ENCODE results near the gene CCR4. TPM values are rescaled to one million over a fixed set of nuclear protein-coding genes. Genes with fewer than 3 reads are reported as not detected.
A peak's percentile ranks its signal among the peaks of the same experiment; 100 is the strongest.

The CCR4 gene
- total RNA-seq, 2 experiments from 2014 or later, result 76.2 to 80.1 TPM

DNA sequence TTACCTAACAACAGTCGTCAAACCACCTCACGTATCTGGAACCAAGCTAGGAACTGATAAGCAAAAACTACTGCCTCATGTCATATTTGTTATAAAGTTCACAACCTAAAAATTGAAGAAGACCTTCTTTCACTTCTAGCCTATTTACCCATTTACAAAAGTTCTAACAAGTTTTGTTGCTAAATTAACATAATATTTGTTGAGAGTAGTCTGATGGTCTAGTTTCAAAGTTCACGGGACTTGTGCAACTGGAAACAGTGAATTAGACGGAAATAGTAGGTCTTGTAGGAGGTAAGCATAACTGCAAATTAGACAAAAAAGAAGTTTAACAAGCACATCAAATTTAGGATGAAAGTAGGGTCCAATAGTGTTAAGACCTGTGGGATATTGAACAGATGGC lies 51.9 kb downstream of the CCR4 start:
- no peak overlapping the region for H3K27ac ChIP-seq (ENCODE audit: low read depth in 1 of 2, low read length in 2 of 2)
- POLR2A ChIA-PET, result no interaction called here
- intact Hi-C loops (cut with DNase I, micrococcal nuclease), result no loop called here
- peaks cover 4% of the 10 kb centered on the region for H3K36me3 ChIP-seq (ENCODE audit: insufficient read depth, low read length)
- CTCF ChIA-PET, result no interaction called here
- DNase-seq (no peak), ATAC-seq (ENCODE audit: poor library complexity) (no peak)
- Mint-ChIP-seq H3K4me3 (no peak overlapping the region), H3K27ac (peak overlapping the region; percentile 31), H3K4me1 (ENCODE audit: low read depth) (peaks cover 60% of the 10 kb centered on the region), H3K36me3 (ENCODE audit: low read depth) (peaks cover 21% of the 10 kb centered on the region), H3K27me3 (no peaks in the 10 kb centered on the region), H3K9me3 (peaks cover 1% of the 10 kb centered on the region)
- no peaks in the 10 kb centered on the region for H3K27me3 ChIP-seq (ENCODE audit: control insufficient read depth in 1 of 2, insufficient read depth in 2 of 2, low read length in 2 of 2)
- H3K9me3 ChIP-seq (ENCODE audit: control insufficient read depth in 1 of 2, insufficient read depth in 1 of 2, low read length in 2 of 2), result no peaks in the 10 kb centered on the region
- no peak overlapping the region for H3K4me3 ChIP-seq (ENCODE audit: low read length)
- TF ChIP-seq, protein P1, sequence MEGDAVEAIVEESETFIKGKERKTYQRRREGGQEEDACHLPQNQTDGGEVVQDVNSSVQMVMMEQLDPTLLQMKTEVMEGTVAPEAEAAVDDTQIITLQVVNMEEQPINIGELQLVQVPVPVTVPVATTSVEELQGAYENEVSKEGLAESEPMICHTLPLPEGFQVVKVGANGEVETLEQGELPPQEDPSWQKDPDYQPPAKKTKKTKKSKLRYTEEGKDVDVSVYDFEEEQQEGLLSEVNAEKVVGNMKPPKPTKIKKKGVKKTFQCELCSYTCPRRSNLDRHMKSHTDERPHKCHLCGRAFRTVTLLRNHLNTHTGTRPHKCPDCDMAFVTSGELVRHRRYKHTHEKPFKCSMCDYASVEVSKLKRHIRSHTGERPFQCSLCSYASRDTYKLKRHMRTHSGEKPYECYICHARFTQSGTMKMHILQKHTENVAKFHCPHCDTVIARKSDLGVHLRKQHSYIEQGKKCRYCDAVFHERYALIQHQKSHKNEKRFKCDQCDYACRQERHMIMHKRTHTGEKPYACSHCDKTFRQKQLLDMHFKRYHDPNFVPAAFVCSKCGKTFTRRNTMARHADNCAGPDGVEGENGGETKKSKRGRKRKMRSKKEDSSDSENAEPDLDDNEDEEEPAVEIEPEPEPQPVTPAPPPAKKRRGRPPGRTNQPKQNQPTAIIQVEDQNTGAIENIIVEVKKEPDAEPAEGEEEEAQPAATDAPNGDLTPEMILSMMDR (IDR thresholded peaks at IDR 0.05), result no peak
- H3K4me1 ChIP-seq (ENCODE audit: insufficient read depth, low read length), result peaks cover 65% of the 10 kb centered on the region

DNA sequence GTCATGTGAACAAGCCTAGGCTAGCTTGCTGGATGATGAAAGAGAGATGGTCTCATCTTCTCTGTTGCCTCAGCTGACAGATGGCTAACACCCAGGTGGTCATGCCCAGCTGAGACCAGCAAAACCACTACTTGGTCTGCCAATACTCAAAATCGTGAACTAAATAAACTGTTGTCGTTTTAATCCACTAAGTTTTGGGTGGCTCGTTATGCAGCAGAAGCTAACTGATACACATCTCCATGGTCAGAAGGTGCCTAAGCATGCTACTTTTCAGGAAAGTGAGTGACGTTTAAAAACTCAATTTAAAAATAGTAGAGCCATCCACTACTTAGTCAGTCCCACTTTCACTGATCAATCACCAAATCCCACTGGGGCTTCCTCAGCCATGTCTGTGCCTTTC lies 52.8 kb downstream of the CCR4 start:
- Mint-ChIP-seq H3K36me3 (ENCODE audit: low read depth) (peaks cover 17% of the 10 kb centered on the region), H3K9me3 (peaks cover 2% of the 10 kb centered on the region), H3K27ac (no peak overlapping the region), H3K4me1 (ENCODE audit: low read depth) (peaks cover 55% of the 10 kb centered on the region), H3K27me3 (no peaks in the 10 kb centered on the region), H3K4me3 (no peak overlapping the region)
- intact Hi-C loops (cut with DNase I, micrococcal nuclease), result no loop called here
- ATAC-seq (ENCODE audit: poor library complexity) (no peak), DNase-seq (no peak)
- TF ChIP-seq, protein P1 (IDR thresholded peaks at IDR 0.05), result no peak
- Histone ChIP-seq H3K4me3 (ENCODE audit: low read length) (no peak overlapping the region), H3K27ac (ENCODE audit: low read depth in 1 of 2, low read length in 2 of 2) (no peak overlapping the region), H3K4me1 (ENCODE audit: insufficient read depth, low read length) (peaks cover 65% of the 10 kb centered on the region), H3K9me3 (ENCODE audit: control insufficient read depth in 1 of 2, insufficient read depth in 1 of 2, low read length in 2 of 2) (no peaks in the 10 kb centered on the region), H3K27me3 (ENCODE audit: control insufficient read depth in 1 of 2, insufficient read depth in 2 of 2, low read length in 2 of 2) (no peaks in the 10 kb centered on the region), H3K36me3 (ENCODE audit: insufficient read depth, low read length) (peaks cover 4% of the 10 kb centered on the region)
- POLR2A ChIA-PET, result no interaction called here
- CTCF ChIA-PET, result interaction anchor here (1.6 kb wide), 1 partner anchor 52 kb away, joined by 4 read pairs; no protein-coding TSS in a partner anchor

- Histone ChIP-seq H3K36me3 (ENCODE audit: insufficient read depth, low read length) (peaks cover 4% of the 10 kb centered on the region), H3K9me3 (ENCODE audit: control insufficient read depth in 1 of 2, insufficient read depth in 1 of 2, low read length in 2 of 2) (no peaks in the 10 kb centered on the region), H3K27me3 (ENCODE audit: control insufficient read depth in 1 of 2, insufficient read depth in 2 of 2, low read length in 2 of 2) (no peaks in the 10 kb centered on the region), H3K4me1 (ENCODE audit: insufficient read depth, low read length) (peaks cover 61% of the 10 kb centered on the region), H3K27ac (ENCODE audit: low read depth in 1 of 2, low read length in 2 of 2) (no peak overlapping the region), H3K4me3 (ENCODE audit: low read length) (no peak overlapping the region)
- Mint-ChIP-seq H3K27me3 (no peaks in the 10 kb centered on the region), H3K27ac (peak overlapping the region; percentile 64), H3K4me1 (ENCODE audit: low read depth) (peaks cover 51% of the 10 kb centered on the region), H3K36me3 (ENCODE audit: low read depth) (peaks cover 23% of the 10 kb centered on the region), H3K9me3 (peaks cover 2% of the 10 kb centered on the region), H3K4me3 (no peak overlapping the region)
- ATAC-seq (ENCODE audit: poor library complexity) (no peak), DNase-seq (no peak)
- POLR2A ChIA-PET, result no interaction called here
- TF ChIP-seq, protein P1 (IDR thresholded peaks at IDR 0.05), result no peak
- intact Hi-C loops (cut with DNase I, micrococcal nuclease), result loop anchor here in 1 of 2 experiments (5.0 kb wide), 1 partner anchor 43 kb away; no protein-coding TSS in a partner anchor
- CTCF ChIA-PET, result interaction anchor here (1.2 to 1.6 kb wide), 2 partner anchors 12 to 52 kb away, joined by 3 to 4 read pairs; no protein-coding TSS in a partner anchor
Measured at GRCh38 chr3:33004961-33005360, 53.5 kb downstream of the CCR4 start.

Other genes with a start within 250 kb of the CCR4 start
- gene TRIM71, start 133.6 kb upstream of the CCR4 start, total RNA-seq, result under 1 TPM in 1 of 2 experiments, not detected in 1; 0.03 TPM
- 10 to 100 TPM; 20.1 to 22.8 TPM for gene GLB1, start 145.5 kb downstream of the CCR4 start, total RNA-seq
- 1 to 10 TPM; 8.5 TPM for gene TMPPE, start 145.5 kb downstream of the CCR4 start, total RNA-seq
- gene CRTAP, start 162.4 kb downstream of the CCR4 start, total RNA-seq, result 10 to 100 TPM; 38.2 to 40.3 TPM